HCT116 (cell line): Measurements from ENCODE around the gene IGF2.

Source experiments
- CEBPB ChIP-seq: IDR thresholded peaks from 2 replicates; pipeline ENCODE4 v1.6.1; 2012; ENCODE audit warnings: low read depth
- CTCF ChIP-seq, 3 experiments: fragments of 200-600 bp in 1 of 3; sonication (generic) in 1 of 3; IDR thresholded peaks in 2 of 3; conservative IDR thresholded peaks in 1 of 3; 2 replicates each; pipeline ENCODE4 v1.5.1; 2012 to 2017; ENCODE audit warnings: low read depth in 2 of 3, low read length in 2 of 3, antibody characterized with exemption in 1 of 3, borderline replicate concordance in 1 of 3, control low read depth in 1 of 3, mild to moderate bottlenecking in 1 of 3, mixed read lengths in 1 of 3, mixed run types in 1 of 3, moderate library complexity in 1 of 3; ENCODE audit not compliant: insufficient read depth in 1 of 3
- ELF1 ChIP-seq: IDR thresholded peaks from 2 replicates; pipeline ENCODE4 v1.6.1; 2012; ENCODE audit warnings: low read depth, borderline replicate concordance
- EZH2 ChIP-seq: fragments of 200-600 bp; sonication (generic); IDR thresholded peaks from 2 replicates; pipeline ENCODE4 v1.6.1; 2017; ENCODE audit warnings: antibody characterized with exemption, mixed run types
- EZH2phosphoT487 ChIP-seq: fragments of 200-600 bp; IDR thresholded peaks from 2 replicates; pipeline ENCODE4 v1.6.1; 2018; ENCODE audit warnings: antibody characterized with exemption, borderline replicate concordance
- JUND ChIP-seq: IDR thresholded peaks from 2 replicates; pipeline ENCODE4 v1.6.1; 2012
- POLR2A ChIP-seq: IDR thresholded peaks from 2 replicates; pipeline ENCODE4 v1.7.0; 2011; ENCODE audit warnings: borderline replicate concordance; ENCODE audit not compliant: insufficient read depth, insufficient read length; ENCODE audit errors: extremely low read depth
- POLR2AphosphoS5 ChIP-seq: IDR thresholded peaks from 2 replicates; pipeline ENCODE4 v1.6.1; 2011; ENCODE audit warnings: mild to moderate bottlenecking, low read depth, low read length, moderate library complexity
- SP1 ChIP-seq: IDR thresholded peaks from 2 replicates; pipeline ENCODE4 v1.6.1; 2012; ENCODE audit warnings: low read depth
- SRF ChIP-seq: IDR thresholded peaks from 2 replicates; pipeline ENCODE4 v1.6.1; 2012; ENCODE audit warnings: low read depth
- TCF7L2 ChIP-seq: IDR thresholded peaks from 2 replicates; pipeline ENCODE4 v1.7.0; 2011; ENCODE audit warnings: borderline replicate concordance, inconsistent platforms; ENCODE audit not compliant: insufficient read depth, insufficient read length; ENCODE audit errors: extremely low read depth
- ZNF274 ChIP-seq: fragments of 200-500 bp; sonication (Bioruptor generic); IDR thresholded peaks from 2 replicates; pipeline ENCODE4 v1.6.1; 2014; ENCODE audit warnings: mild to moderate bottlenecking, low read depth, low read length, inconsistent platforms
- TF ChIP-seq, protein P1 (sequence below): IDR thresholded peaks from 2 replicates; pipeline ENCODE4 v1.6.1; 2012

DNA sequence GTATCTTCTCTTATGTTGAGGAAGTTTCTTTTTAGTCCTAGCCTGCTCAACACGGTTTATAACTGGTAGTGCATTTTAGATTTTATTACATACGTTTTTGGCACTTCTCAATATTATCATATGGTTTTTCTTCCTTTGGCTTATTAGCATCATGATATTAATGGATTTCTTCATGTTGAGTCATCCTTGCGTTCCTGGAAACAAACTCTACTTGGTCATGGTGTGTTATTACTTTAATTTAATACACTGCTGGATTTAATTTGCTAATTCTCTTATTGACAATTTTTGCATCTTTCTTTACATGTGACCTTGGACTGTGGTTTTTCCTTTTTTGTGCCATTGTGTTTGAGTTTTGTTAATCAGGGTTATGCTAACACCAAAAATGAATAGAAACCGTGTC, 20.5 kb downstream of the IGF2 start:
- TF ChIP-seq CTCF (IDR thresholded peaks at IDR 0.05 in 2 of 3, conservative IDR thresholded peaks at IDR 0.05 in 1 of 3; ENCODE audit: borderline replicate concordance in 1 of 3, insufficient read depth in 1 of 3, low read depth in 2 of 3, low read length in 2 of 3), result no peak
- TF ChIP-seq ELF1, result no peak
- TF ChIP-seq EZH2, result no peak
- TF ChIP-seq TCF7L2, result no peak
- TF ChIP-seq POLR2A, result no peak
- TF ChIP-seq EZH2phosphoT487, result no peak
- TF ChIP-seq POLR2AphosphoS5, result no peak
- TF ChIP-seq, protein P1, sequence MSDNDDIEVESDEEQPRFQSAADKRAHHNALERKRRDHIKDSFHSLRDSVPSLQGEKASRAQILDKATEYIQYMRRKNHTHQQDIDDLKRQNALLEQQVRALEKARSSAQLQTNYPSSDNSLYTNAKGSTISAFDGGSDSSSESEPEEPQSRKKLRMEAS, result no peak
- no peak for TF ChIP-seq JUND
- no peak for TF ChIP-seq ZNF274
- TF ChIP-seq SP1, result no peak
- no peak for TF ChIP-seq SRF
- no peak for TF ChIP-seq CEBPB
